ENCODE results near the gene CAT. TPM values are rescaled to one million over a fixed set of nuclear protein-coding genes. Genes with fewer than 3 reads are reported as not detected.
A peak's percentile ranks its signal among the peaks of the same experiment; 100 is the strongest.

Gene CAT
- polyA plus RNA-seq, 2 donors = 18.7 to 23.5 TPM

DNA sequence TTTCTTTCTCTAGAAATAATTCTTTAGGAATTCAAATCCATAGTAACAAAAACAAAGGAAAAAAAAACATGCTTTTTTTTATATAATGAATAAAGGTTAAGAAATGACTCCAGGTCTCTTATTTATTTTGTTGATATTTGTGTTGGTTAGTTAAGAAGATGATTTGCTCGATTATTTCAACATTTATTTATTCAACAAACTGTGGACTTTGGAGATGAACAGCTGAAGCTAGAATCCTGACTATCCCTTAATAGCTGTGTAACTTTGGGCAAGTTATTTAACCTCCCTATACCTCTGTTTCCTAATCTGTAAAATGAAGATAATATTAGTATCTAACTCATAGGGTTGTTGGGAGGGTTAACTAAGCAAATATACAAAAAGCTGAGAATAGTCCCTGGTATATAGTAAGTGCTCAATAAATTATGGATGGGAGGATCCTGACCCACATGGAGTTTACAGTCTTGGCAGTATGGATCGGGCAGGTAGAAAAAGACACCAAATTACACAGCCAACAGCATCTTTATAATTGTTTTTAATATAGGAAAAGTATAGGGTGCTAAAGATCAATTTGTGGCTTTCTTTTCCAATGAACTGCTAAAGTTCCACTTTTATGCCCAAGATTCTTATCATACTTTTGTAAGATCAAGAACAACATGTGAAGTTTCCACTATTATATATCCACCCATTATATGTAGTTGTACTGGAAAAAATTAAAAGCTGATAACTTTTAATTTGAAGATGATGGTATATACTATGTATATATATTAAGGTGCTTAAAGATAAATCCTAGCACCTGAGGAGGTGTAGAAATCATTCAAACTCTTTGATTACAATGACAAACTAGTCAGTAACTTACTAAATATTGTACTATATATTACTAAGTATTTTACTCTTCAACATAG lies 1.3 kb upstream of the CAT start:
- Histone ChIP-seq H3K27ac (ENCODE audit: low read depth in 2 of 2, low read length in 1 of 2) (no peak overlapping the region), H3K4me1 (ENCODE audit: control insufficient read depth in 2 of 2, insufficient read depth in 2 of 2, low read length in 1 of 2) (peaks cover 2 to 6% of the 10 kb centered on the region in 2 donors), H3K36me3 (ENCODE audit: control insufficient read depth in 2 of 2, insufficient read depth in 2 of 2, low read length in 1 of 2) (no peaks in the 10 kb centered on the region), H3K27me3 (ENCODE audit: control insufficient read depth in 1 of 2, insufficient read depth in 2 of 2, low read length in 2 of 2) (no peaks in the 10 kb centered on the region), H3K4me3 (ENCODE audit: low read depth in 1 of 2, low read length in 2 of 2) (no peak overlapping the region), H3K9me3 (ENCODE audit: control insufficient read depth in 2 of 2, insufficient read depth in 1 of 2, low read depth in 1 of 2, low read length in 1 of 2) (no peaks in the 10 kb centered on the region)
- 90 to 92% methylated on average over 2 of the region's 2 CpGs for WGBS, 2 donors

DNA sequence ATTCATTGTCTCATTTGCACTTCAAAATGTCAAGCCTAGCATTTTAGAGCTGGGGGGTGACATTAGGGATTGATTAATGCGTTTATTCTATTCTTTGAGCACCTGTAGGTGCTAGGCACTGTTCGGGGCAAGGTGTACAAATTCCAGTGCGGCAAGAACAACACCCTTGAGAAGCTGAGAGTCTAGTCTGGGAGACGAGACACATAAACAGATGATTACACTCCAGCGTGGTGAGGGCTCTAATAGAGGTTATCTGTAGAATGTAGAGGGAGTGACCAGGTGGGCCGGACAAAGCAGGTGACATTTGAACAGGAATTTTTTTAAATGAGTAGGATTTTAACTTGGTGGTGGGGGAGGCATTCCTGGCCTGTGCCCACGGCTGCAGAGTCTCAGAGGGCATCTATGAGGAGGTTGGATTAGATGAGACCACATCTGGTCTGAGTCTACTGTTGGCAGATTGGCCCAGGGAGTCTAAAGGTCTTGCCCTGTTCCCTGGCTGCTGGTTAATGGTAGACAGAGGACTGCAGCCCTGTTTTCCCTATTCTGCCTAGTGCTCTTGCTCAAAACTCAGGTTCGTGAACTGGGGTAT lies 970 bp downstream of the CAT start:
- peak overlapping the region in 1 of 2 donors; percentile 53 for H3K27ac ChIP-seq (ENCODE audit: low read depth in 2 of 2, low read length in 1 of 2)
- no peaks in the 10 kb centered on the region for H3K9me3 ChIP-seq (ENCODE audit: control insufficient read depth in 2 of 2, insufficient read depth in 1 of 2, low read depth in 1 of 2, low read length in 1 of 2)
- peaks cover 2 to 6% of the 10 kb centered on the region in 2 donors for H3K4me1 ChIP-seq (ENCODE audit: control insufficient read depth in 2 of 2, insufficient read depth in 2 of 2, low read length in 1 of 2)
- no peaks in the 10 kb centered on the region for H3K27me3 ChIP-seq (ENCODE audit: control insufficient read depth in 1 of 2, insufficient read depth in 2 of 2, low read length in 2 of 2)
- H3K4me3 ChIP-seq (ENCODE audit: low read depth in 1 of 2, low read length in 2 of 2) = peak overlapping the region; percentile 87 to 93
- 25 to 29% methylated on average over 8 of the region's 8 CpGs for WGBS, 2 donors
- no peaks in the 10 kb centered on the region for H3K36me3 ChIP-seq (ENCODE audit: control insufficient read depth in 2 of 2, insufficient read depth in 2 of 2, low read length in 1 of 2)

DNA sequence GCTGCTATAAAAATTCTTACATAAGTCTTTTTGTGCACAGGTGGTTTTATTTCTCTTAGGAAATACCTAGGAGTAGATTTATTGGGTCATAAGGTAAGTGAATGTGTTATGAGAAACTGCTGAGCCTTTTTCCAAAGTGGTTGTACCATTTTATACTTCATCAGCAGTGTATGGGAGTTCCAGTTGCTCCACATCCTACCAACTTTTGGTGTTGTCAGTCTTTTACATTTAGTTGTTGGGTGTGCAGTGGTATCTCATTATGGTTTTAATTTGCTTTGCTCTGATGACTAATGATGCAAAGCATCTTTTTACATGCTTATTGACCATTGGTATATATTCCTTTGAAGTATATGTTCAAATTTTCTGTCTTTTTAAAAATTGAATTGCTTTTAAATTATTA lies 3.1 kb downstream of the CAT start:
- no peak overlapping the region for H3K27ac ChIP-seq (ENCODE audit: low read depth in 2 of 2, low read length in 1 of 2)
- peaks cover 2 to 6% of the 10 kb centered on the region in 2 donors for H3K4me1 ChIP-seq (ENCODE audit: control insufficient read depth in 2 of 2, insufficient read depth in 2 of 2, low read length in 1 of 2)
- H3K4me3 ChIP-seq (ENCODE audit: low read depth in 1 of 2, low read length in 2 of 2) = no peak overlapping the region
- no peaks in the 10 kb centered on the region for H3K36me3 ChIP-seq (ENCODE audit: control insufficient read depth in 2 of 2, insufficient read depth in 2 of 2, low read length in 1 of 2)
- H3K9me3 ChIP-seq (ENCODE audit: control insufficient read depth in 2 of 2, insufficient read depth in 1 of 2, low read depth in 1 of 2, low read length in 1 of 2) = no peaks in the 10 kb centered on the region
- no peaks in the 10 kb centered on the region for H3K27me3 ChIP-seq (ENCODE audit: control insufficient read depth in 1 of 2, insufficient read depth in 2 of 2, low read length in 2 of 2)

DNA sequence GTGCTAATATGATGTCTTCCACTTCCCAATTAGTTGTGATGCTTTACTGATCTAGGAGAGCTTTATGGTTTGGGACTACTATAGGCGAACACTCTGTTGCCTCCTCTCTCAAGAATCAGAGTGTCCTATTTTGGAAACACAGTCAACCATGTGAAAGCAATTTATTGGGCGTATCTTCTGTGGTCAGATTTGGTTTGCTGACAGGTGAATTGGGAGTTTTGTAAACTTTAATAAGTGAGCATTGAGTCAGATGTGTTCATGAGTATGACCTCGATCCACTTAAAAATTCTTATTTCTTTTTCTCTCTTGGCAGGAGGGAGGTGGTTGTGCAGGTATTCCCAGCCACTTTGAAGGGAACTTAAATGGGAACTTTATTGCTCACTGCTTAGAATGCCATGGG lies 4.4 kb downstream of the CAT start:
- Histone ChIP-seq H3K4me3 (ENCODE audit: low read depth in 1 of 2, low read length in 2 of 2) (no peak overlapping the region), H3K27ac (ENCODE audit: low read depth in 2 of 2, low read length in 1 of 2) (no peak overlapping the region), H3K9me3 (ENCODE audit: control insufficient read depth in 2 of 2, insufficient read depth in 1 of 2, low read depth in 1 of 2, low read length in 1 of 2) (no peaks in the 10 kb centered on the region), H3K4me1 (ENCODE audit: control insufficient read depth in 2 of 2, insufficient read depth in 2 of 2, low read length in 1 of 2) (peaks cover 2 to 6% of the 10 kb centered on the region in 2 donors), H3K27me3 (ENCODE audit: control insufficient read depth in 1 of 2, insufficient read depth in 2 of 2, low read length in 2 of 2) (no peaks in the 10 kb centered on the region), H3K36me3 (ENCODE audit: control insufficient read depth in 2 of 2, insufficient read depth in 2 of 2, low read length in 1 of 2) (no peaks in the 10 kb centered on the region)
- 75 to 84% methylated on average over 3 of the region's 3 CpGs for WGBS, 2 donors

DNA sequence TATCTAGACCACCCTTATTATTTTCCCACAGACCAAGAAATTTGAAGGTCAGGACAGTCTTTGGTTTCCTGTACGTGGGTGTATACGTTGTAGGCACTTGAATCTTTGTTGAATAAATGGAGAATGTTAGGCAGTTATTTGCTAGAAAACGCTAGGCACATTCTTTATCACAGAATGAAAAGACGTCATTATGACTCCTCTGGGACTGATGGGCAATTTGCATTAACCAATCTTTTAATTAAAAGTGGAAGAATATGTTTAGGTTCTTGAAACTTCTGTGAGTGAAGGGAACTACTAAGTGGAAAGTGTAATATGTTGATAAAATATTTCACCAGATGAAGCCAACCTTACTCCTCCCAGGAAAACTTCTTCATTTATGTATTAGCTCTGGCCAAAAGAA lies 5.7 kb downstream of the CAT start:
- H3K36me3 ChIP-seq (ENCODE audit: control insufficient read depth in 2 of 2, insufficient read depth in 2 of 2, low read length in 1 of 2) = no peaks in the 10 kb centered on the region
- peaks cover 2 to 6% of the 10 kb centered on the region in 2 donors for H3K4me1 ChIP-seq (ENCODE audit: control insufficient read depth in 2 of 2, insufficient read depth in 2 of 2, low read length in 1 of 2)
- H3K27ac ChIP-seq (ENCODE audit: low read depth in 2 of 2, low read length in 1 of 2) = no peak overlapping the region
- 78 to 84% methylated on average over 4 of the region's 4 CpGs for WGBS, 2 donors
- no peaks in the 10 kb centered on the region for H3K27me3 ChIP-seq (ENCODE audit: control insufficient read depth in 1 of 2, insufficient read depth in 2 of 2, low read length in 2 of 2)
- H3K4me3 ChIP-seq (ENCODE audit: low read depth in 1 of 2, low read length in 2 of 2) = no peak overlapping the region
- no peaks in the 10 kb centered on the region for H3K9me3 ChIP-seq (ENCODE audit: control insufficient read depth in 2 of 2, insufficient read depth in 1 of 2, low read depth in 1 of 2, low read length in 1 of 2)

DNA sequence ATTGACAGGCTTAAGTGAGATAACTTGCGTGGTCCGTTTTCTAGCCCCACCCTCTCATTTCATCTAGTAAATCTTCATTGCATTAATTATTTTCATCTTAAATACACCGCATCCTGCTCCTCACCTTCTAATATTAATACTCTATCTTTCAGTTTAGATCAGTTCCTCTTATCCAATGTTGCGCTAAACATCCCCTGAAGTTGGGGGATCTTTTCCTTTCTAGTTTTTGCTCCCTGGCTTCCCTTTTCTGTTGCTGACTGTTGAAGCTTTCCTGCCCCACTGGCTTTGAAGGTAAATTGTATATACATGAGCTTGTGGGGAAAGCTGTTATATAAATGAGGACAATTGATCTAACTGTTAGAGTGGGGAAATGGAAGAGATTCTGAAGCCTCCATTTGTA lies 7.2 kb downstream of the CAT start:
- H3K27ac ChIP-seq (ENCODE audit: low read depth in 2 of 2, low read length in 1 of 2) = no peak overlapping the region
- no peaks in the 10 kb centered on the region for H3K27me3 ChIP-seq (ENCODE audit: control insufficient read depth in 1 of 2, insufficient read depth in 2 of 2, low read length in 2 of 2)
- WGBS, 2 donors = 72 to 85% methylated on average over 4 of the region's 4 CpGs
- no peak overlapping the region for H3K4me3 ChIP-seq (ENCODE audit: low read depth in 1 of 2, low read length in 2 of 2)
- no peaks in the 10 kb centered on the region for H3K4me1 ChIP-seq (ENCODE audit: control insufficient read depth in 2 of 2, insufficient read depth in 2 of 2, low read length in 1 of 2)
- H3K36me3 ChIP-seq (ENCODE audit: control insufficient read depth in 2 of 2, insufficient read depth in 2 of 2, low read length in 1 of 2) = no peaks in the 10 kb centered on the region
- no peaks in the 10 kb centered on the region for H3K9me3 ChIP-seq (ENCODE audit: control insufficient read depth in 2 of 2, insufficient read depth in 1 of 2, low read depth in 1 of 2, low read length in 1 of 2)

DNA sequence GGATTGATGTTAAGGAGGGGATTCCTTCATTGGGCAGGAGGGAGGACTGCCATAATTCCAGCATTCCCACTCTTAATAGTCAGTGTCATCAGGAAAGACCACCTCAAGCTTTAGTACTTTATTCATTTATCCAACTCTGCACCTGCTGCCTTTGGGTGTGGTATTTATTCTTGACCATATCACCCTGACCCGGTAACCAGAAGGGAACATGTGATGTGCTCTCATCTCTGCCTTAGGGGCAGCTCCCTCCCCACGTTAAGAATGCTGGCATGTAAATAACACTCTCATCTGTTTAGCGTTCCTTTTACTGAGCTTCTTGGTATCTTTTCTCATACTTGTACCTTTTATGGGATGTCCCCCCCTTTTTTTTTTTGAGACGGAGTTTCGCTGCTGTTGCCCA lies 7.7 kb downstream of the CAT start:
- no peak overlapping the region for H3K4me3 ChIP-seq (ENCODE audit: low read depth in 1 of 2, low read length in 2 of 2)
- H3K4me1 ChIP-seq (ENCODE audit: control insufficient read depth in 2 of 2, insufficient read depth in 2 of 2, low read length in 1 of 2) = no peaks in the 10 kb centered on the region
- WGBS, 2 donors = 77 to 81% methylated on average over 5 of the region's 5 CpGs
- no peaks in the 10 kb centered on the region for H3K36me3 ChIP-seq (ENCODE audit: control insufficient read depth in 2 of 2, insufficient read depth in 2 of 2, low read length in 1 of 2)
- H3K27me3 ChIP-seq (ENCODE audit: control insufficient read depth in 1 of 2, insufficient read depth in 2 of 2, low read length in 2 of 2) = no peaks in the 10 kb centered on the region
- H3K9me3 ChIP-seq (ENCODE audit: control insufficient read depth in 2 of 2, insufficient read depth in 1 of 2, low read depth in 1 of 2, low read length in 1 of 2) = no peaks in the 10 kb centered on the region
- no peak overlapping the region for H3K27ac ChIP-seq (ENCODE audit: low read depth in 2 of 2, low read length in 1 of 2)

DNA sequence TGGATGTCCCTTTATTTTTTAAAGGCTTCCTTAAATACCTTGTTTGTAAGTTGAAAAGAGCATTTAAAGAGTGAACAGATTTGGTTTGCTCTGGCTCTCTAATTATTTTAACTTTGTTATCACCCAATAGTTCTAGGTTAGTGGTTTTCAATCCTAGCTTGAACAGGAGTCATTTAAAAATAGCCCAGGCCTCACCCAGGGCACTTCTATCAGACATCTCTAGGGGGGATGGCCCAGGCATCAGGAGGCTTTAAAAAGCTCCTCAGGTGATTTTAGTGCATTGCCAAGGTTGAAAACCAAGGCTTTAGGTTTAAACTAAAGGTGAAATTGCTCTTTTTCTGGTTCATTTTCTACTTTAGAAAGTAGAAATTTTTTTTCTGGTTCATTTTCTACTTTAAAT lies 8.3 kb downstream of the CAT start:
- Histone ChIP-seq H3K4me1 (ENCODE audit: control insufficient read depth in 2 of 2, insufficient read depth in 2 of 2, low read length in 1 of 2) (no peaks in the 10 kb centered on the region), H3K27ac (ENCODE audit: low read depth in 2 of 2, low read length in 1 of 2) (no peak overlapping the region), H3K36me3 (ENCODE audit: control insufficient read depth in 2 of 2, insufficient read depth in 2 of 2, low read length in 1 of 2) (peaks cover 0 to 3% of the 10 kb centered on the region in 2 donors), H3K4me3 (ENCODE audit: low read depth in 1 of 2, low read length in 2 of 2) (no peak overlapping the region), H3K27me3 (ENCODE audit: control insufficient read depth in 1 of 2, insufficient read depth in 2 of 2, low read length in 2 of 2) (no peaks in the 10 kb centered on the region), H3K9me3 (ENCODE audit: control insufficient read depth in 2 of 2, insufficient read depth in 1 of 2, low read depth in 1 of 2, low read length in 1 of 2) (no peaks in the 10 kb centered on the region)

DNA sequence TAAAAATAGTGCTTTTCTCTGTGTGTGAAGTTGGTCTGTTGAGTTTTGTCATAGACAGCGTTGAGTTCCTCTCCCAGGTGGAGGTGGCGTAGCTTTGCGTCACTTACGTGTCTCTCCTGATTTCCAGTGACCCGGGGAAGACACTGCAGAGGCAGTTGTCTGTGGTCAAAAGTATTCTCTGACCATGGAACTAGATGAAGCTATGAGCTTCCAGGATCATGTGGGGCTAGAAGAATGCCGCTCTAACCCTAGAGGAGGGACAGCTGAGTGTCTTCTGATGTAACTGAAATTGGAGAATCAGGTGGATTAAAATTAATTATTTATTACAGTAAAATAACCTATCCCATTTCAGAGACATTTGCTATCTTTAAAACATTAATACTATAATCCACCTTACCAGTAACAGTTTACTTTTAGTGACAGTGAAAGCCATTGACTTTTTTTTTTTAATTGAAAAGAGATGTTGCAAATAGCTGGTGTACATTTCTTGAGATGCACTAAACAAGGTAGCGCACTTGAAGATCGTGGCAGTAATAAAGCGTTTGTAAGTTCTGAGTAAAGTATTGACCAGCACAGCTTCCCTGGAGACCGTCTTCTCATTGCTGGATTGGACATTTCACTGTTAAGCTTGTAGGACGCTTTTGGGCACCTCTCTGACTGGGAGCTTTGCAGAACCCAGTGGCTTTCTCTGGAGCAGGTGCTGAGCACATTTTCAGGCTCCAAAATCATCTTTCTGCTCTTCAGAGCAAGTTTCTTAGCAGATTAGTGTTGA lies 9.7 kb downstream of the CAT start:
- H3K9me3 ChIP-seq (ENCODE audit: control insufficient read depth in 2 of 2, insufficient read depth in 1 of 2, low read depth in 1 of 2, low read length in 1 of 2) = no peaks in the 10 kb centered on the region
- H3K36me3 ChIP-seq (ENCODE audit: control insufficient read depth in 2 of 2, insufficient read depth in 2 of 2, low read length in 1 of 2) = peaks cover 0 to 7% of the 10 kb centered on the region in 2 donors
- 87 to 95% methylated on average over 11 of the region's 11 CpGs for WGBS, 2 donors
- no peaks in the 10 kb centered on the region for H3K27me3 ChIP-seq (ENCODE audit: control insufficient read depth in 1 of 2, insufficient read depth in 2 of 2, low read length in 2 of 2)
- H3K4me3 ChIP-seq (ENCODE audit: low read depth in 1 of 2, low read length in 2 of 2) = no peak overlapping the region
- H3K4me1 ChIP-seq (ENCODE audit: control insufficient read depth in 2 of 2, insufficient read depth in 2 of 2, low read length in 1 of 2) = no peaks in the 10 kb centered on the region
- H3K27ac ChIP-seq (ENCODE audit: low read depth in 2 of 2, low read length in 1 of 2) = no peak overlapping the region
